ENCODE data around the gene CALD1.

Gene CALD1, protein sequence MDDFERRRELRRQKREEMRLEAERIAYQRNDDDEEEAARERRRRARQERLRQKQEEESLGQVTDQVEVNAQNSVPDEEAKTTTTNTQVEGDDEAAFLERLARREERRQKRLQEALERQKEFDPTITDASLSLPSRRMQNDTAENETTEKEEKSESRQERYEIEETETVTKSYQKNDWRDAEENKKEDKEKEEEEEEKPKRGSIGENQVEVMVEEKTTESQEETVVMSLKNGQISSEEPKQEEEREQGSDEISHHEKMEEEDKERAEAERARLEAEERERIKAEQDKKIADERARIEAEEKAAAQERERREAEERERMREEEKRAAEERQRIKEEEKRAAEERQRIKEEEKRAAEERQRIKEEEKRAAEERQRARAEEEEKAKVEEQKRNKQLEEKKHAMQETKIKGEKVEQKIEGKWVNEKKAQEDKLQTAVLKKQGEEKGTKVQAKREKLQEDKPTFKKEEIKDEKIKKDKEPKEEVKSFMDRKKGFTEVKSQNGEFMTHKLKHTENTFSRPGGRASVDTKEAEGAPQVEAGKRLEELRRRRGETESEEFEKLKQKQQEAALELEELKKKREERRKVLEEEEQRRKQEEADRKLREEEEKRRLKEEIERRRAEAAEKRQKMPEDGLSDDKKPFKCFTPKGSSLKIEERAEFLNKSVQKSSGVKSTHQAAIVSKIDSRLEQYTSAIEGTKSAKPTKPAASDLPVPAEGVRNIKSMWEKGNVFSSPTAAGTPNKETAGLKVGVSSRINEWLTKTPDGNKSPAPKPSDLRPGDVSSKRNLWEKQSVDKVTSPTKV

GRCh38 chr7:134778941-134779740 is at the start of gene CALD1:
Gene CALD1, plus strand, starts transcription at chr7:134779634. Its CDS starts 88,100 bp downstream, at chr7:134867734.
- peak; percentile 92 for DNase-seq (ENCODE audit: low read depth)

DNA sequence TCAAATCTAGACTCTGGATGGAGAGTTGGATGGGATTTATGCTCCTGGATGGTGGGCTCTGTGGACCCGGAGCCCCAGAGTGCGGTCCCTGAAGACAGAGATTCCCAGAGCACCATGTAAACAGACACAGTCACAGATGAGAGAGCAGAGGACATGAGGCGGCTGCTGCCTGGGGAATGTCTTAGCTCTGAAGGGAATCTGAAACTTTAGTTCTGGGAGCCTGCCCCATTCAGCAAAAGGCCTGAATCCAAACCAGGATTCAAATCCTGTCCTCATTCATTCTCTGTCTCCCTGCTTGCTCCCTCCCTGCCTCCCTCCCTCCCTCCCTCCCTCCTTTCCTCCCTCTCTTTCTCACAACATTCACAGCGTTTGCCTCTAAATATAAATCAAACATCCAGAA is 49.5 kb upstream of the CALD1 start:
- DNase-seq (ENCODE audit: low read depth), result no peak

DNA sequence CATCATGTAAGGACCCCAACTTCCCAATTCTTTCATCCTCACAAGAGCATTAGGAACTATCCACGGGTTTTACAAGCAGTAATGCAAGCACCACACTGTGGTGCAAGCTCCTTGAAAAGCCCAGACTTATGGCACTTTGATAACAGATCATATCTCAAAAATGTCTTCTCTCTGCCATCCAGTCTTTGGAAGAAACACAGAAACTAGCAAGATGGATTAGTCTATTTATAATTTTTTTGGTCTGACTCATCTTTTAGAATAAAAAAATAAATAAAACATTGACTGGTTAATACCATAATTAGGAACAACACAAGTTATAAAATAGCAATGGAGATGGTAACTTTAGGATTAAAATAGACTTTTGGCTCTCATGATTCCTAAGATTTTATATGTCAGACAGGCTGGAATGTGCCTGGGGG is 49.0 kb upstream of the CALD1 start:
- no peak for DNase-seq (ENCODE audit: low read depth)

GRCh38 chr7:134731616-134732015 is 47.8 kb upstream of the CALD1 start:
- no peak for DNase-seq (ENCODE audit: low read depth)

GRCh38 chr7:134732728-134733127 is 46.7 kb upstream of the CALD1 start:
- no peak for DNase-seq (ENCODE audit: low read depth)

DNA sequence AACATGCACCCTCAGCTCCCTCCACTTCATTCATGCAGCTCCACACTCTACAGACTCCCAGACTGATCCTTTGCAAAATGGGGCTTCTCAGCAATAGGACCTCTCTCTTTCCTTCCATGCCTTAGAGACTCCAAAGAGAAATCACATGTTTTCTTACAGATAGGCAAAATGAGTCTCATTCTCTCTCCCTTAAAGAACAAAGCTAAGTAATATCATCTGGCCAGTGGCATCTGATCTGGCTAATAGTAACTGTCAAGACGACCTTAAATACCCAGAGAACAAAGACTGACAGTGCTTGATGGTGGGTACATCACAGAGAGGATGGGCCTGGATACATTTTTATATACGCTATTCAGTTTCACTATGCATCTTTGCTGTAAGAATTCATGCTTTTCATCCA is 43.1 kb upstream of the CALD1 start:
- no peak for DNase-seq (ENCODE audit: low read depth)

- no peak for DNase-seq (ENCODE audit: low read depth)
Measured at GRCh38 chr7:134737566-134738345, 41.7 kb upstream of the CALD1 start.

DNA sequence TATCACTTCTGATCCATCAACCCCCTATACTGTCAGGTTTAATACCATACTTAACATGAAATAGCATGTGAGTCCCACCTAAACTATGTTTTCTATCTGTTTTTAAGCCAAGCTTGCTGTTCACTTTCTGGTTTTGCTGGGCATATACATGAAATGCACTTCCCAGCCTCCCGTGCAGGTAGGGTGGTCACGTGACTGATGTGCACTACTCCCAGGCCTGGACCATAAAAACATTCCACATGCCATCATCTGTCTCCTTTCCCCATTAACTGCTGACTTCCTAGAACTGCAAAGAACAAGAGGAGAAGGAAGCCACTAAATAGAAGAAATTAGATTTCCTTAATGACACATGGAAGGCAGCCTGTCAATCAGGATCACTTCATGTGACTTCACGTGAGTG is 40.1 kb upstream of the CALD1 start:
- no peak for DNase-seq (ENCODE audit: low read depth)

GRCh38 chr7:134740376-134740775 is 39.1 kb upstream of the CALD1 start:
- DNase-seq (ENCODE audit: low read depth), result no peak

DNA sequence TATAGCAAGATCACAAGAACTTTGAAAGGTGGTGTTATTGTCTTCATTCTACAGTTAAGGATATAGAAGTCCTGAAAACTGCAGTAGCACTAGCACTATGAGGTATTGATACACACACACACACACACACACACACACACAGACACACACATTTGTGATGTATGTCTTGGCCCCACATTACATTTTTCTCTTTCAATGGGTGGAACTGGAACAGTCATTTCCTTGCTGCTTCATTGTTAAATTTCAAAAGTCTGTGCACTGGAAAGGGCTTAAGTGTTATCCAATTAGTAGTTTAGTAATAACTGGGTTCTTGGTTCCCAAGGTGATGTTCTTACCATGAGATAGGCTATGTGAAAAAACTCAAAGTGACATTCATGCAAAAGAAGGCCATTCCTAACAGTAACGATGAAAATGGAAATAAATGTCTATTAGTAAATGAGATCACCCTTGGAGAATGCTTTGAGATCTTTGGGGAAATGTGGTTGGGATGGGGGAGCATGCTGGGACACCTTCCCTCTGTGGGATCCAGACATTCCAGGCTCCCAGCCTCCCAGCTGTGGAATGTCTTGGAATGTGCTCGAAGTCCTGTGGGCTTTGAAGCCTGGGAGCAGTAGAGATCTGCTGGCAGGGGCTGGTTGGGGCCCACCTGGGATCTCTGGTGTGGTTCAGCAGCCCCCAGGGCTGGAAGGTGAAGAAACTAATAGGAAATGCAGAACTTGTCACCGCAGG is 37.4 kb upstream of the CALD1 start:
- DNase-seq (ENCODE audit: low read depth), result peak; percentile 68

DNA sequence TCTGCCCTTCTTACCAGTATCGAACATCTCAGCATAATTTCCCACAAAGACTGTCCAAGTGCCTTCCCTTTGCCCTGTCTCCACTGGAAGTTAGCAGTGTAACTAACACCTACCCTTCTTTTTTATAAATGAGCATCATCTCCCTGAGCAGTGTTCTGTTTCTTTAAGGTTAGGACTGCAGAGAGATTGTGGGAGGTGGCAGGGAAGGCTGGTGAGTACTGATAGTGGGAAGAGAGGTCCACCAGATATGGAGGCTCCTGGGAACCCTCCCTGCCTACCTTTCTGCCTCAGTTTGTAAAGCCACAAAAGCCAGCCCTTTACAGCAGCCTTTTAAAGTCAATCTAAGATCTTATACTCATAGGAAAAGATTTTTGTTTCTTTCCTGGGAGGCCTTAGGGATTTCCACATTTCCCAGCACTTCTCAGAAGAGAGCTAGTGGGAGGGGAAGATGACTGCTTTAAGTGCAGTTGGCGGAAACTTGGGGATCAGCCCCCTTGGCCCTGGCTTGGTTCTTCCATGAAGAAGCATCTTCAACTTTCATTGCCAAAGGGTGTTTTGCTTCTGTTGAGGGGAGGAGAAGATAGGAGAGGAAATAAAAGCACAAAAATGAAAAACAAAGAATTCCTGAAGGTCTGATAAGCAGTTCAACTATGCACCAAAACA is 36.6 kb upstream of the CALD1 start:
- no peak for DNase-seq (ENCODE audit: low read depth)

- DNase-seq (ENCODE audit: low read depth), result no peak
Measured at GRCh38 chr7:134744569-134744968, 34.9 kb upstream of the CALD1 start.

- DNase-seq (ENCODE audit: low read depth), result no peak
Measured at GRCh38 chr7:134747326-134747725, 32.1 kb upstream of the CALD1 start.

GRCh38 chr7:134750083-134751062 is 29.1 kb upstream of the CALD1 start:
- DNase-seq (ENCODE audit: low read depth), result no peak

DNA sequence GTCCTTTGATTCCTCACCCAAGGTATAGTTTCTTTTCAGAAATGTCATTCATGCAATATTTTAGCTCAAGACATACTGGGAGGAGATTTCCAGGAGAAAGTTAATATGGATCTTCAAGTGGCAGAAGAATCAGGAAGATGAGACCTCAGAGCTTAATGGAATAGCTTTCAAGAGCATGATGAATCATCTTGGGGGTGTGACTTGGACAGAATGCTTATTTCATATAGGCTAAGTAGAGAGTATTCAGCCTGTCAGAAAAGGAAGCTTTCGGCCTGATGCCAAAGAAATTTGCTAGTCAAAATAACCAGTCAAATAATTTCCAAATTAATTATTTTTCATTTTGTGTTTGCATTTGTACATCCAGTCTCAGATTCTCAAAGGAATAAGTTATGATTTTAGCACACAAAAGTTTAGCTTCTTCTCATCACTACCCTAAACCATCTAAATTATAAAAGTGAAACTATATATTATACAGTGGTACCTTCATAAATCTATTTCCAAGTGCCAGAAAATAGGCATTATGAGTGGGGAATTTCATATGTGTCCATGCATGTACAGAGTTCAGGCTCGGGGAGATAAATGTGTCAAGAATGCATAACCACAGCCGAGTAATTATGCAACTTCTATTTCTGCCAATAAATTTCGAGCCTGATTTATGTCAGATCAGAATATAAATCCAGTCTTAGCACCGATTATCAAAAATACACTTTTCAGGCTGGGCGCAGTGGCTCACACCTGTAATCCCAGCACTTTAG is 27.3 kb upstream of the CALD1 start:
- DNase-seq (ENCODE audit: low read depth), result no peak

- DNase-seq (ENCODE audit: low read depth), result no peak
Measured at GRCh38 chr7:134755422-134756022, 23.9 kb upstream of the CALD1 start.

- no peak for DNase-seq (ENCODE audit: low read depth)
Measured at GRCh38 chr7:134757938-134758337, 21.5 kb upstream of the CALD1 start.

- no peak for DNase-seq (ENCODE audit: low read depth)
Measured at GRCh38 chr7:134758981-134759380, 20.5 kb upstream of the CALD1 start.
